ENCODE data around the gene STRIP2. TPM values are rescaled to one million over a fixed set of nuclear protein-coding genes. Genes with fewer than 3 reads are reported as not detected.

The STRIP2 gene
- total RNA-seq, 3 donors from 2014 or later (not counting 1 experiment from before 2014, with no cell fraction given), result 1.7 to 2.3 (median 2.1) TPM

DNA sequence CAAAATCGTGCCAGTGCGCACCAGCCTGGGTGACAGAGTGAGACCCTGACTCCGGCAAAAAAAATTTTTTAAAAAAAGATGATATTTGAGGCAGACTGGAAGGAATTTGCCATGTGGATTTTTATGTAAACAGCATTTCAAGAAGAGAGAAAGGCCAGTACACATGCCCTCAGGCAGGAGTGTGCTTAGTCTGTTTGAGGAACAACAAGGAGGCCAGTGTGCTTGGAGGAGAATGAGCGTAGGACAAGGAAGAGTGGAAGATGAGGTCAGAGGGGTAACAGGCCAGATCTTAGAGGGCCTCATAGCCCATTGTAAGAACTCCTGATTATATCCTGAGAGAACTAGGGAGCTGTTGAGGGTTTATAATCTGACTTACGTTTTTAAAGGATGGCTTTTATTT lies 17.2 kb upstream of the STRIP2 start:
- no peak overlapping the region for H3K4me3 ChIP-seq (ENCODE audit: low read length)
- ATAC-seq (no peak), DNase-seq (no peak)
- WGBS (ENCODE audit: insufficient coverage), result 93% methylated on average over 5 of the region's 5 CpGs
- TF ChIP-seq, protein P1, sequence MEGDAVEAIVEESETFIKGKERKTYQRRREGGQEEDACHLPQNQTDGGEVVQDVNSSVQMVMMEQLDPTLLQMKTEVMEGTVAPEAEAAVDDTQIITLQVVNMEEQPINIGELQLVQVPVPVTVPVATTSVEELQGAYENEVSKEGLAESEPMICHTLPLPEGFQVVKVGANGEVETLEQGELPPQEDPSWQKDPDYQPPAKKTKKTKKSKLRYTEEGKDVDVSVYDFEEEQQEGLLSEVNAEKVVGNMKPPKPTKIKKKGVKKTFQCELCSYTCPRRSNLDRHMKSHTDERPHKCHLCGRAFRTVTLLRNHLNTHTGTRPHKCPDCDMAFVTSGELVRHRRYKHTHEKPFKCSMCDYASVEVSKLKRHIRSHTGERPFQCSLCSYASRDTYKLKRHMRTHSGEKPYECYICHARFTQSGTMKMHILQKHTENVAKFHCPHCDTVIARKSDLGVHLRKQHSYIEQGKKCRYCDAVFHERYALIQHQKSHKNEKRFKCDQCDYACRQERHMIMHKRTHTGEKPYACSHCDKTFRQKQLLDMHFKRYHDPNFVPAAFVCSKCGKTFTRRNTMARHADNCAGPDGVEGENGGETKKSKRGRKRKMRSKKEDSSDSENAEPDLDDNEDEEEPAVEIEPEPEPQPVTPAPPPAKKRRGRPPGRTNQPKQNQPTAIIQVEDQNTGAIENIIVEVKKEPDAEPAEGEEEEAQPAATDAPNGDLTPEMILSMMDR (IDR thresholded peaks at IDR 0.05), result no peak
- no peaks in the 10 kb centered on the region for H3K4me1 ChIP-seq (ENCODE audit: control insufficient read depth, insufficient read depth, low read length)
- Mint-ChIP-seq H3K36me3 (peaks cover 9% of the 10 kb centered on the region), H3K9me3 (no peaks in the 10 kb centered on the region), H3K27ac (no peak overlapping the region), H3K27me3 (ENCODE audit: low read depth in 2 of 2) (no peaks in the 10 kb centered on the region), H3K4me3 (no peak overlapping the region), H3K4me1 (no peaks in the 10 kb centered on the region)
- intact Hi-C loops (cut with micrococcal nuclease), result no loop called here
- H3K27ac ChIP-seq (ENCODE audit: low read length), result no peak overlapping the region
- H3K36me3 ChIP-seq (ENCODE audit: control insufficient read depth, insufficient read depth, low read length), result peaks cover 8% of the 10 kb centered on the region
- H3K9me3 ChIP-seq (ENCODE audit: control insufficient read depth, insufficient read depth, low read length), result peaks cover 2% of the 10 kb centered on the region
- H3K27me3 ChIP-seq (ENCODE audit: control insufficient read depth, insufficient read depth, low read length), result no peaks in the 10 kb centered on the region

DNA sequence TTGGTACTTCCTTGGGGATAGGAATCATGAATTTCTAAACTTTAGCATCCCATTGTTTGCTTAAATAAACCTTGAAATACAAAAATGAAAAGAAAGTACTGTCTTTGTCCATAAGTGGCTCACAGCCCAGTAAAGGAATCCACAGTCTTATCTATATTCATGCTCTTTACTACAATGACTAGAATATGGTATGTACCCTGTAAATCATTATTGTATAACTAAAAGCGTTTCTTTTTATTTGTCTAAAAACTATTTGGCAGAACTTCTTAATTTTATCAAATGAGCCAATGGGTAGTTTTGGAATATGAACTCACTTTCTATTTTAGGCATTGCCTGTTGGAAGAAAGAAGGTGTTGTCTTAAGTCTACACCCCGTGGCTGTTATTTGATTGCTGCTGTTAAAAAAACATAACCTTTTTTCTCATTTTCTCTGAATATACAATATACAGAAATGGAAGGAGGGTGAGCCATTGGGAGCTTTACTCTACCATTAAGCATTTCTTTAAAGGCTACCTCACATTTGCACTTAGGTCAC lies 12.4 kb upstream of the STRIP2 start:
- Histone ChIP-seq H3K9me3 (ENCODE audit: control insufficient read depth, insufficient read depth, low read length) (no peaks in the 10 kb centered on the region), H3K36me3 (ENCODE audit: control insufficient read depth, insufficient read depth, low read length) (peaks cover 21% of the 10 kb centered on the region), H3K27ac (ENCODE audit: low read length) (no peak overlapping the region), H3K4me3 (ENCODE audit: low read length) (no peak overlapping the region), H3K27me3 (ENCODE audit: control insufficient read depth, insufficient read depth, low read length) (no peaks in the 10 kb centered on the region), H3K4me1 (ENCODE audit: control insufficient read depth, insufficient read depth, low read length) (no peaks in the 10 kb centered on the region)
- Mint-ChIP-seq H3K9me3 (no peaks in the 10 kb centered on the region), H3K27ac (no peak overlapping the region), H3K36me3 (peaks cover 5% of the 10 kb centered on the region), H3K4me3 (no peak overlapping the region), H3K4me1 (no peaks in the 10 kb centered on the region), H3K27me3 (ENCODE audit: low read depth in 2 of 2) (no peaks in the 10 kb centered on the region)
- intact Hi-C loops (cut with micrococcal nuclease), result no loop called here
- no CpG with 5 or more reads among the region's 2 CpGs for WGBS (ENCODE audit: insufficient coverage)
- TF ChIP-seq, protein P1 (IDR thresholded peaks at IDR 0.05), result no peak
- DNase-seq (no peak), ATAC-seq (no peak)

DNA sequence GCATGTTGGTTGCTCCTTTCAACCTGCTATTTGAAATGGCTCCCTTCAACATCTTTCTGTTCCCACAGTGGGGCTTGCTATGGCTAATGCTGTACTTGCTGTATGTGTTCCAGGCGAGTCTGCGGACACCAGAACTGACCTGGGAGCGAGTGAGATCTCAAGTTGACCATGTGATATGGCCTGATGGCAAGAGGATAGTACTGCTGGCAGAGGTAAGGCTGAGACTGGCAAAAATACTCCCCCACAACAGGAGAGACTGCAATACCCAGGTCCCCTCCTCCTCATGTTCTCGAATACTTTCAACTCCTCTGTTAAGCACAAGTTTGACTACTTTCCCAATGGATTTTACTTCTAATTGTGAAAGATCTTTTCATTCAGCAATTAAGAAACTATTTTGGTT lies 11.5 kb upstream of the STRIP2 start:
- Histone ChIP-seq H3K4me3 (ENCODE audit: low read length) (no peak overlapping the region), H3K4me1 (ENCODE audit: control insufficient read depth, insufficient read depth, low read length) (no peaks in the 10 kb centered on the region), H3K27ac (ENCODE audit: low read length) (no peak overlapping the region), H3K27me3 (ENCODE audit: control insufficient read depth, insufficient read depth, low read length) (no peaks in the 10 kb centered on the region), H3K36me3 (ENCODE audit: control insufficient read depth, insufficient read depth, low read length) (peaks cover 21% of the 10 kb centered on the region), H3K9me3 (ENCODE audit: control insufficient read depth, insufficient read depth, low read length) (no peaks in the 10 kb centered on the region)
- intact Hi-C loops (cut with micrococcal nuclease), result no loop called here
- Mint-ChIP-seq H3K27me3 (ENCODE audit: low read depth in 2 of 2) (no peaks in the 10 kb centered on the region), H3K36me3 (peaks cover 5% of the 10 kb centered on the region), H3K4me3 (no peak overlapping the region), H3K9me3 (no peaks in the 10 kb centered on the region), H3K4me1 (no peaks in the 10 kb centered on the region), H3K27ac (no peak overlapping the region)
- WGBS (ENCODE audit: insufficient coverage), result 97% methylated on average over 4 of the region's 4 CpGs
- ATAC-seq (no peak), DNase-seq (no peak)
- TF ChIP-seq, protein P1 (IDR thresholded peaks at IDR 0.05), result no peak

Data from natural killer cell (primary cell).